Activated CD8-positive, alpha-beta memory T cell treated with anti-CD3 and anti-CD28 coated beads for 4 hours (primary cell): ENCODE results near the gene CARD16.

Source experiments
- DNase-seq, 2 donors: peaks; one replicate each; pipeline ENCODE4 v3.0.0-alpha.2; 2020; ENCODE audit warnings: low read depth in 2 of 2

Gene CARD16

GRCh38 chr11:104992781-104993180 lies 52.4 kb downstream of the CARD16 start:
- DNase-seq = no peak

- no peak for DNase-seq
These were observed 53.1 kb downstream of the CARD16 start for GRCh38 chr11:104991994-104992393.
